ENCODE data around the gene ZNF609.

Gene ZNF609

DNA sequence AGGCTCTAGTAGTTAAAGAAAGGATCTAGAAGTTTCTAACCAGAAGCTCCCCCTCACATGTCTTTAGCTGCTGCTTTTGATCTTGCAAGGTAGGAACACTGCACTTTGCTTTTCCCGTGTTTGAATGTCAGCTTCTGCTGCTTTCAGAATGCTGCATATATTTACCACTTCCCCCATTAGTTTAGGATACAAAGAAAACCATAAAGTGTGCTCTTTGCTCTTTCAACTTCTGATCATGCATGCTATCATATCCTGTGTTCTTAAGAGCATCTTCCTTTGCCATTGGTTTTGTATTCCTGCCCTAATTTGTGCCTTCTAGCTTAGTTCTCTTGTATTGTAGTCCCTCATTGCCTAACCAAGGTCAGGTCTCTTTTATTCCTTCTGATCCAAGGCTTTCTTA is 43.3 kb downstream of the ZNF609 start:
- DNase-seq, result peak in 1 of 2 donors; percentile 20

- peak; percentile 3 to 19 for DNase-seq
These were observed 47.0 kb downstream of the ZNF609 start for GRCh38 chr15:64507293-64507802.

GRCh38 chr15:64507845-64508244 is 47.5 kb downstream of the ZNF609 start:
- DNase-seq, result no peak

DNA sequence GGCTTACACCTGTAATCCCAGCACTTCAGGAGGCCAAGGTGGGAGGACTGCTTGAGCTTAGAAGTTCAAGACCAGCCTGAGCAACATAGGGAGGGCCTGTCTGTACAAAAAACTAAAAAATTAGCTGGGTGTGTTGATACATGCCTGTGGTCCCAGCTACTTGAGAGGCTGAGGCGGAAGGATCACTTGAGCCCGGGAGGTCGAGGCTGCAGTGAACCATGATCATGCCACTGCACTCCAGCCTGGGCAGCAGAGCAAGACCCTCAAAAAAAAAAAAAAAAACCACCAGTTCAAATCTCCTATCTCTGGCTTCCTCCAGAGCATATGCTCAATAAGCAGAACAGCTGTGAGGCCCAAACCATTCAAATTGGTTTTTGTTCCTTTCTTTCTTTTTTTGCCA is 53.4 kb downstream of the ZNF609 start:
- no peak for DNase-seq

GRCh38 chr15:64515196-64515595 is 54.8 kb downstream of the ZNF609 start:
- DNase-seq, result no peak

DNA sequence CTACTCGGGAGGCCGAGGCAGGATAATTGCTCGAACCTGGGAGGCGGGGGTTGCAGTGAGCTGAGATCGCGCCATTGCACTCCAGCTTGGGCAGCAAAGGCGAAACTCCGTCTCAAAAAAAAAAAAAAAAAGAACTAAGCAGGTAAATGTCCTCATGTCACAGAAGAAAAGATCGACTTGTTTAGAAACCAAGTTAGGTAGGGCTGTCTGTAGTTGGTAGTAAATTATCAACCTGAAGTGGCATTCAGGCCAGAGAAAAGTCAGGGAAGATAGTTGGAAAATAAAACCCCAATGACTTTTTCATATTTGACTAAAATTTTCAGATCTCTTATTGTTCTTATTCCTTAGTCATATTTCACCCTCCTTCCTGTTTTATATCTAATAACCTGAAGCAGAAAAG is 55.4 kb downstream of the ZNF609 start:
- DNase-seq, result no peak

GRCh38 chr15:64519897-64520296 is 59.5 kb downstream of the ZNF609 start:
- no peak for DNase-seq

GRCh38 chr15:64521201-64521600 is 60.8 kb downstream of the ZNF609 start:
- DNase-seq, result no peak

- no peak for DNase-seq
These were observed 61.4 kb downstream of the ZNF609 start for GRCh38 chr15:64521726-64522164.

DNA sequence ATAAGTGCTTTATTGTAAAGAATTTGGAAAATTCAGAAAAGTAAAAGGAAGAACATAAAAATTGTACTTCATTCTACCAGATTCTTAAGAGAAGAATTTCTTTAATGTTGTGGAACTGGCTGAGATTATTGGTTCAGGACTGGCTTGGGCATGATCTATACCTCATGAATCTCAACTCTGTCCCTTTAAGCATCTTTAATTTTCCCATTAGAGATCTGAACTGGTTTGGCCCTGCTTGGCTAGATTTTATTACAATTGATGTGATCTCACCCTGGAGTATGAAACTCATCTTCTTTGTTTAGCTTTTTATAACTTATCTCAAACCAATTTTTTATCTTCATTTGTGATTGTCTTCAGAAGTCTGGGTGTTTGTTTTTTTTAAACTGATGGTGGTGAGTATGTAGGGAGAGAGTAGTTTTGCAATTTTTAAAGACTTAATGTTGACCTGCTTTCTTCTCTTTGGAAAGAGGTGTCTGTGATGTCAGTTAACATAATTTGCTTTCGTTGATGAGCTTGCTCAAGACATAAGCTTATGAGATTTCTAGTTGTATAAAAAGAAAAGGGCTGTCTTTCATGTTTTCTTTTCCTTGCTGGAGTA is 61.9 kb downstream of the ZNF609 start:
- no peak for DNase-seq

DNA sequence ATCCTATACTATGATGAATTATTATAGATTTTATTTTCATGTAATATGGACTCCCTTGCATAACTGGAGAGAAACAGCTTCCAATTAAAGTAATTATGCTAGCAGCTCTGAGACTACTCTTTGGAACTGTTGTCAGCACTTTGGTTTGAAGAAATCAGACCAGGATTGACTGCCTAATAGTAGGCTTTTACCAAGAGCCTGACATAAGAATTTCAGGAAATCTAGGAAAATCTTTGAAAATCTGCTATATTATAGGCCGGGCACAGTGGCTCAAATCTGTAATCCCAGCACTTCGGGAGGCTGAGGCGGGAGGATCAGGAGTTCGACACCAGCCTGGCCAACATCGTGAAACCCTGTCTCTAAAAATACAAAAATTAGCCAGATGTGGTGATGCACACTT is 62.9 kb downstream of the ZNF609 start:
- DNase-seq, result no peak

GRCh38 chr15:64524778-64525177 is 64.4 kb downstream of the ZNF609 start:
- no peak for DNase-seq

GRCh38 chr15:64525828-64526530 is 65.6 kb downstream of the ZNF609 start:
- DNase-seq, result no peak

DNA sequence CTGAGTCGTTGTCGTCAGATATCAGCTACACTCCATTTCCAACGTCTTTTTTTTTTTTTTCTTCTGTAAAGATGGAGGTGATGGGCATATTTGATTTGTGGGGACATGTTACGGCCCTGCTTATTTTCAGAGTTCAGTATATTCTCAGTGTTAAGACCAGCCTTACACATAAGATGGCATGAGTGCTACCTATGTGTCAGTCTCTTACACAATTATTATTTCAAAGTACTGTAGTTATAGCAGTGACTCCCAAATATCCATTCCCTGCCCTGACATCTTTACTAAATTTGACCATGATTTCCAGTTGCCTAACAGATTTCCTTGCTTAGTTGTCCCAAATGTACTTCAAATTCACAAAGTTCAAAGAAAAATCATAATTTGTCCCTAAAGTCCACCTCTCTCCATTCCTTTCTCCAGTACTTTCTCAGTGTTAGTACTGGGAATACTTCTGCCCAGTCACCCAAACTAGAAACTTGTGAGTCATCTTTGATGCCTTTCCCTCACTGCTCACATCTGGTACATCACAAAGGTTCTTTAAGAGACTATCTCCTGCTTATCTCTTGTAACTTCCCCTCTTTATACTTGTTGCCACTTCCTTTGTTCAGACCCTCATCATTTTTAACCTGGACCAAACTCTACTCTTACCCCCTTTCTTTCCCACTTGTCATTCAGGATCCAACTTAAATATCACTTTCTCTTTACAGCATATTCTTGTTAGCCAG is 67.0 kb downstream of the ZNF609 start:
- no peak for DNase-seq

DNA sequence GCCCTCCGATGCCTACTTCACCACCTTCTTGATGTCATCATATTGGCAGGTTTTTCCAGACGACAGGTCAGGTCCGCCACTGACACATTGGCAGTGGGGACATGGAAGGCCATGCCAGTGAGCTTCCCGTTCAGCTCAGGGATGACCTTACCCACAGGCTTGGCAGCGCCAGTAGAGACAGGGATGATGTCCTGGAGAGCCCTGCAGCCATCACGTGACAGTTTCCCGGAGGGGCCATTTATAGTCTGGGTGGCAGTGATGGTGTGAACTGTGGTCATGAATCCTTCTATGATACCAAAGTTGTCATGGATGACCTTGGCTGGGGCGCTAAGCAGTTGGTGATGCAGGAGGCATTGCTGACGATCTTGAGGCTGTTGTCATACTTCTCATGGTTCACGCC is 68.5 kb downstream of the ZNF609 start:
- no peak for DNase-seq

- no peak for DNase-seq
These were observed 70.1 kb downstream of the ZNF609 start for GRCh38 chr15:64530472-64530871.

DNA sequence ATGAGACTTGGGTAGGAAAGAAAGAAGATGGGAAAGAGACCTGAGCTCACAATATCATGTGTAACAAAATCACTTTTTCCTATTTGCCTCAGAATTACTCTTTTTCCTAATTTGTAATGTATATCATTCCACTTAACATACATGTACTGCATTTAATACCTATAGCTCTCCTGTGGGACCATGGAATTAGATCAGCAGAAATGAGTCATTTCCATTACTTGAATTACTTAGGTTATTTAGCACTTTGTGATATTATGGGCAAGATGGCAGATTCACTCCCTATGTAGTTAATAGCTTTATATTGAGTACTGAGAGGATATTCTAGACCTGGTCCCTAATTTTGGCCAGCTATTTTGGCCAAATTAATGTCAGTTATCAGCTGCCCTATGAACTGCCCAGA is 70.5 kb downstream of the ZNF609 start:
- no peak for DNase-seq

DNA sequence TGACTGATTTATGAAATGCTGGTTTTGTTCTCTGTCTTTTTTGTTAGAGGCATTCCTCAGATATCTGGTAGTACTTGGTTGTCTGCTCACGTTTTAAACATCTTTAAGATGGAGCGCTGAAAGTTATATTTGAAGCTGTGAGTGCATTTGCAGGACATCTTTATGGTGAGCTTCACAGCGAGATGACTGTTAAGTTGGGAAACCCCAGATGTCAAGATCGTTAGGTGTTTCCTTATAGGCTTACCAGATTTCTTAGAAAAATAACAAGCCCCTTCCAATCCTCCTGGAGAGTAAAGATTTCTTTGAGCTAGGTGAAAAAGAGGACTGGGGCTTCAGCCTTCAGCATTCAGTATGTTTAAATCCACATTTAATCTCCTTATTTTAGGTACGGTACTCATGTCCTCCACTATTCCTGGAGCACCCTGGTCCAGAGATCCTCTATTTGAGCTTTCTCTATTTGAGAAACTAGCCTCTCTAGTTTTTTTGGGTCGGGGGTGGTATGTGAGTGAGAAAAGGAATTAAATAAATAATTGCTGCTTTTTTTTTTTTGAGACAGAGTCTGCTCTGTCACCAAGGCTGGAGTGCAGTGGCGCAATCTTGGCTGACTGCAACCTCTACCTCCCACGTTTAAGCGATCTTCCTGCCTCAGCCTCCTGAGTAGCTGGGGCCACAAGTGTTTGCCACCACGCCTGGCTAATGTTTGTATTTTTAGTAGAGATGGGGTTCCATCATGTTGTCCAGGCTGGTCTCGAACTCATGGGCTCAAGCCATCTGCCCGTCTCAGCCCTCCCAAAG is 72.3 kb downstream of the ZNF609 start:
- DNase-seq, result no peak

- no peak for DNase-seq
These were observed 75.3 kb downstream of the ZNF609 start for GRCh38 chr15:64535460-64536243.

GRCh38 chr15:64536244-64536836 is 76.0 kb downstream of the ZNF609 start:
- no peak for DNase-seq

DNA sequence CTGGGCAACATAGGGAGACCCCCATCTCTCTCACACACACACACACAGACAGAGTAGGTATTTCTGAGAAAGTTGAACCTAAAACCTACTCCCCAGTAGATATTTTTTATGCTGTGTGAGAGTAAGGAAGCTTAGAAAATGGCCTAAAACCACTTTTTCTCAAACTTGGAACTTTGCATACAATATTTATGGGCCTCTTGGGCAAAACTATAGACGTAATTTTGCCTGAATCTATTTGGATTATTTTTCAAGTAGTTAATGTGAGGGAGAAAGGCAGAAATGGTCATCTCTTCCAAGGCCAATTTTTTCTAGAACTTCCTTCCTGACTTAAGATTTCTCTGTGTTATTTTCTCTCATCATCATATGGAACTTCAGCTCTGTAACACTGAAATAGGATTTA is 81.7 kb downstream of the ZNF609 start:
- DNase-seq, result no peak

- no peak for DNase-seq
These were observed 84.1 kb downstream of the ZNF609 start for GRCh38 chr15:64544450-64544849.
